Spleen (tissue), 7 donors: ENCODE results near the gene HSPA2.

Source experiments
- POLR2AphosphoS5 ChIP-seq, 3 donors: sonication (generic); formaldehyde crosslinking; IDR thresholded peaks; one replicate each; pipeline ENCODE4 v1.5.1; 2017; ENCODE audit warnings: antibody characterized with exemption in 3 of 3
- TF ChIP-seq, protein P1 (sequence below), 11 experiments: fragments of 200-600 bp in 7 of 11; fragments of 450-650 bp in 4 of 11; sonication (generic) in 4 of 11; IDR thresholded peaks in 8 of 11; conservative IDR thresholded peaks in 3 of 11; 1 replicate in 7 of 11; 2 replicates in 4 of 11; pipeline versions ENCODE4 v1.4.0 to v1.8.0; 2016 to 2021; ENCODE audit warnings: antibody characterized with exemption in 11 of 11, inconsistent platforms in 4 of 11, mild to moderate bottlenecking in 1 of 11
- donor health status: DM: no; HTN: no; CAD: no; lungs with moderate emphysema.
- donor health status: DM: no; HTN: no; CAD: no.
- donor health status: DM: no; HTN: no; CAD: no.

- TF ChIP-seq, protein P1, sequence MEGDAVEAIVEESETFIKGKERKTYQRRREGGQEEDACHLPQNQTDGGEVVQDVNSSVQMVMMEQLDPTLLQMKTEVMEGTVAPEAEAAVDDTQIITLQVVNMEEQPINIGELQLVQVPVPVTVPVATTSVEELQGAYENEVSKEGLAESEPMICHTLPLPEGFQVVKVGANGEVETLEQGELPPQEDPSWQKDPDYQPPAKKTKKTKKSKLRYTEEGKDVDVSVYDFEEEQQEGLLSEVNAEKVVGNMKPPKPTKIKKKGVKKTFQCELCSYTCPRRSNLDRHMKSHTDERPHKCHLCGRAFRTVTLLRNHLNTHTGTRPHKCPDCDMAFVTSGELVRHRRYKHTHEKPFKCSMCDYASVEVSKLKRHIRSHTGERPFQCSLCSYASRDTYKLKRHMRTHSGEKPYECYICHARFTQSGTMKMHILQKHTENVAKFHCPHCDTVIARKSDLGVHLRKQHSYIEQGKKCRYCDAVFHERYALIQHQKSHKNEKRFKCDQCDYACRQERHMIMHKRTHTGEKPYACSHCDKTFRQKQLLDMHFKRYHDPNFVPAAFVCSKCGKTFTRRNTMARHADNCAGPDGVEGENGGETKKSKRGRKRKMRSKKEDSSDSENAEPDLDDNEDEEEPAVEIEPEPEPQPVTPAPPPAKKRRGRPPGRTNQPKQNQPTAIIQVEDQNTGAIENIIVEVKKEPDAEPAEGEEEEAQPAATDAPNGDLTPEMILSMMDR (IDR thresholded peaks at IDR 0.05 in 8 of 11, conservative IDR thresholded peaks at IDR 0.05 in 3 of 11) = no peak
- TF ChIP-seq POLR2AphosphoS5 (IDR thresholded peaks at IDR 0.05) = no peak
Measured at GRCh38 chr14:64549016-64549415, 8.5 kb downstream of the HSPA2 start.
